Activated CD4-positive, alpha-beta T cell treated with anti-CD3 and anti-CD28 coated beads, Interleukin-2, amount 50 U/mL, for 4 hours (primary cell): ENCODE data around the gene ADAMTSL1.

Experiments
- DNase-seq, 2 experiments: peaks; one replicate each; pipeline ENCODE4 v3.0.0-alpha.2; 2020

ADAMTSL1 gene

GRCh38 chr9:18473652-18474279 is at the start of gene ADAMTSL1:
ADAMTSL1 (plus strand) TSS chr9:18474153; CDS start chr9:18474233, 80 bp downstream.
- DNase-seq, result no peak

- DNase-seq, result no peak
These were observed 46.3 kb upstream of the ADAMTSL1 start for GRCh38 chr9:18427691-18428090.

GRCh38 chr9:18428661-18429060 is 45.3 kb upstream of the ADAMTSL1 start:
- DNase-seq, result no peak

GRCh38 chr9:18429070-18429469 is 44.9 kb upstream of the ADAMTSL1 start:
- DNase-seq, result no peak

- DNase-seq, result no peak
These were observed 40.3 kb upstream of the ADAMTSL1 start for GRCh38 chr9:18433620-18434019.

GRCh38 chr9:18437315-18438201 is 36.4 kb upstream of the ADAMTSL1 start:
- no peak for DNase-seq

GRCh38 chr9:18438300-18438925 is 35.5 kb upstream of the ADAMTSL1 start:
- DNase-seq, result no peak

GRCh38 chr9:18438951-18439350 is 35.0 kb upstream of the ADAMTSL1 start:
- DNase-seq, result no peak

GRCh38 chr9:18441261-18441660 is 32.7 kb upstream of the ADAMTSL1 start:
- DNase-seq, result no peak

GRCh38 chr9:18442629-18443491 is 31.1 kb upstream of the ADAMTSL1 start:
- peak; percentile 1 to 2 for DNase-seq

GRCh38 chr9:18447131-18447530 is 26.8 kb upstream of the ADAMTSL1 start:
- DNase-seq, result no peak

GRCh38 chr9:18447541-18447940 is 26.4 kb upstream of the ADAMTSL1 start:
- DNase-seq, result no peak

GRCh38 chr9:18448101-18448500 is 25.9 kb upstream of the ADAMTSL1 start:
- DNase-seq, result no peak

- no peak for DNase-seq
These were observed 22.5 kb upstream of the ADAMTSL1 start for GRCh38 chr9:18451406-18451805.

- DNase-seq, result no peak
These were observed 21.7 kb upstream of the ADAMTSL1 start for GRCh38 chr9:18452276-18452675.

- DNase-seq, result no peak
These were observed 17.2 kb upstream of the ADAMTSL1 start for GRCh38 chr9:18456624-18457237.

- DNase-seq, result no peak
These were observed 16.4 kb upstream of the ADAMTSL1 start for GRCh38 chr9:18457510-18457909.

- no peak for DNase-seq
These were observed 13.9 kb upstream of the ADAMTSL1 start for GRCh38 chr9:18459962-18460584.

- no peak for DNase-seq
These were observed 12.5 kb upstream of the ADAMTSL1 start for GRCh38 chr9:18461496-18461895.

- DNase-seq, result no peak
These were observed 10.0 kb upstream of the ADAMTSL1 start for GRCh38 chr9:18463991-18464390.

- DNase-seq, result no peak
These were observed 7.9 kb upstream of the ADAMTSL1 start for GRCh38 chr9:18466101-18466500.

GRCh38 chr9:18467696-18468095 is 6.3 kb upstream of the ADAMTSL1 start:
- DNase-seq, result no peak
